Inferior parietal cortex (tissue), 1 donor: ENCODE data around the gene RPL39L.

Experiments used
- DNase-seq: peaks from one replicate; pipeline ENCODE4 v3.0.0-alpha.2; 2016; ENCODE audit errors: extremely low spot score

RPL39L gene

DNA sequence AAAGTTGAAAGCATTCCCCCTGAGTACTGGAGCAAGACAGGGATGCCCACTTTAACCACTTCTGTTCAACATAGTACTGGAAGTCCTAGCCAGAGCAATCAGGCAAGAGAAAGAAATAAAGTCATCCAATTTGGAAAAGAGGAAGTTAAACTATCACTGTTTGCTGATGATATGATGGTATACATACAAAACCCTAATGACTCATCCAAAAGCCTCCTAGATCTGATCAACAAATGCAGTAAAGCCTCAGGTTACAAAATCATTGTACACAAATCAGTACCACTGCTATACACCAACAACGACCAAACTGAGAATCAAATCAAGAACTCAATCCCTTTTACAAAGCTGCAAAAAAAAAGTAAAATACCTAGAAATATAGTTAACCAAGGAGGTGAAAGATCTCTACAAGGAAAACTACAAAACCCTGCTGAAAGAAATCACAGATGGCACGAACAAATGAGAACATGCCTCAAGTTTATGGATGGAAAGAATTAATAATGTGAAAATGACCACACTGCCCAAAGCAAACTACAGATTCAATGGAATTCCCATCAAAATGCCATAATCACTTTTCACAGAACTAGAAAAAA is 40.3 kb downstream of the RPL39L start:
- DNase-seq = no peak

DNA sequence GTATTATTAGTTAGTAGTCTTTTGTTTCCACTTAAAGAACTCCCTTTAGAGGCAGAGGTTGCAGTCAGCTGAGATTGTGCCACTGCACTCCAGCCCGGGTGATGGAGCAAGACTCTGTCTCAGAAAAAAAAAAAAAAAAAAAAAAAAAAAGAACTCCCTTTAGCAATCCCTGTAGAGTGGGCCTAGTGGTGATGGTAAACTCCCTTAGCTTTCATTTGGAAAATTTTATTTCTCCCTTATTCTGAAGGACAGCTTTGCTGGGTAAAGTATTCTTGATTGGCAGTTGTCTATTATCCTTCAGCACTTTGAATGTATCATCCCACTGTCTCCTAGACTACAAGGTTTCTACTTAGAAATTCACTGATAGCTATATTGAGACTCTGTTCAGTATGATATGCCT is 46.0 kb downstream of the RPL39L start:
- DNase-seq = no peak

DNA sequence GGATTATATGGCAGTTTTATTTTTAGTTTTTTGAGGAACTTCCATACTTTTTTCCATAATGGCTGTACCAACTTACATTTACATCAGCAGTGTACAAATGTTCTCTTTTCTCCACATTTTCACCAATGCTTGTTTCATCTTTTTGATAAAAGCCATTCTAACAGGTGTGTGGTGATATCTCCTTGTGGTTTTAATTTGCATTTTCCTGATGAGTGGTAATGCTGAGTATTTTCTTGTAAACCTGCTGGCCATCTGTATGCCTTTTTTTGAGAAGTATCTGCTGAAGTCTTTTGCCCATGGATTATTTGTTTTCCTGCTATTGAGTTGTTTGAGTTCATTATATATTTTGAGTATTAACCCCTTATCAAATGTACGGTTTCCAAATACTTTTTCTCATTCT is 50.6 kb downstream of the RPL39L start:
- no peak for DNase-seq

DNA sequence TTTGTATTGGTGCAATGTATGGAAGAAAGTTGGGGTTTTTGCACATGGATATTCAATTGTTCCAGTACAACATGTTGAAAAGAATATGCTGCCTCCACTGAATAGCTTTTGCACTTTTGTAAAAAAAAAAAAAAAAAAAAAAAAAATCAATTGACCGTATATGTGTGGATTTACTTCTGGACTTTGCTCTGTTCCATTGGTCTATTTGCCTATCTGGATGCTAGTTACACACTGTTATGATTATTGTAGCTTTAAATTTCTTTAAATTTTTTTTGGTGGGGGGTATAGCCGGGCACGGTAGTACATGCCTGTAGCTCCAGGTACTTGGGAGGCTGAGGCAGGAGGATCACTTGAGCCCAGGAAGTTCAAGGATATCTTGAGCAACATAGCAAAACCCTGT is 52.5 kb downstream of the RPL39L start:
- no peak for DNase-seq

DNA sequence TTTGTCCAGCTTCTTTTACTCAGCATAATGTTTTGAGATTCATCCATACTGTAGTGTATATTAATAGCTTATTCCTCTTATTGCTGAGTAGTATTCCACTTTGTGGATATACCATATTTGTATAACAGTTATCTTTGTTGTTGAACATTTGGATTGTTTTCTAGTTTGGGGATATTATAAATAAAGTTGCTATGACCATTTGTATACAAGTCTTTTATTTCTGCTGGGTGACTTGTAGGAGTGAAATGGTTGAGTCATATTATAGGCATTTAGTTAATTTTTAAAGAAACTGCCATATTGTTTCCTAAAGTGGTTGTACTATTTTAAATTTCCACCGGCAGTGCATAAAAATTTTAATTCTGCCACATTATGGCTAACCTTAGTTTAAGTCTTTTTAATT is 53.4 kb downstream of the RPL39L start:
- no peak for DNase-seq

DNA sequence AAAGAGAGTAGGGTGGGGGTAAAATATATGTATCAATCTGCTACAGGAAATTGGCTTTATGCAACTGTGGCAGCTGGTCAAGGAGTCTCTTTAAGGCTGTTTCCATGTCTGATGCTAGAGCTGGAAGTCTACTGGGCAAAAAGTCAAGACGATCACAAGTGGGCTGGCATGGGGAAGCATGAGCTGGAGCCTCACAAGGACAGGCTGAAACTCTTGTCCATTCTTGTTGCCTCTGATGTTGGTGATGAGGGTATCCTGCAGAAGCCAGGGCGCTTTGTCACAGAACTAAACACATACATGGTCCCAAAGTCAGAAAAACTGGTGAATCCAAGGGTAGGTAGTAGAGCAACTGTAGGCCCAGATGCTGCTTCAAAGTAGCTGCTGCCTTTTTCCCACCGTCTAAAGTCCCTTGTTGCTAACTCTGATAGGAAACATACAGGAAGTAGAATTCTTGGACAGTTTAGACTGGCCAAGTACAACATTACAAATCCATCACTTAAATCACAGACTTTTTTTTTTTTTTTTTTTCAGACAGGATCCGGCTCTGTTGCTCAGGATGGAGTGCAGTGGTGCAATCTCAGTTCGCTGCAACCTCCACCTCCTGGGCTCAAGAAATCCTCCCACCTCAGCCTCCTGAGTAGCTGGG is 54.2 kb downstream of the RPL39L start:
- DNase-seq = no peak

DNA sequence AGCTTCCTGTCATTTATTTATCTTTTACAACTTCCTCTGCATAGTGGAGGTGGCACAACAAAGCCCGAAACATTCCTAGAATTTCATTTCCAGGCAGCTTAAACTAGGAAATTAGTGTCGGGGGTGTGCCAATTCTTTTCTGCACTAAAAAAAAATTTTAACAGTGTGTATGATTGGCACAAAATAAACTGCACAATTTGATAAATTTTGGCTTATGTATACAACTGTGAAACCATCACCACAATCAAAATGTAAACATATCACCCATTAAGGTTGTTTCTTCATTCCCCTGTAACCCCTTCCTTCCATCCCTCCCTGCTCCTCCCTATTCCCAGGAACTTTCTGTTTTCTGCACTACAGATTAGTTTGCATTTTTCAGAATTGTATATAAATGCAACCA is 54.7 kb downstream of the RPL39L start:
- DNase-seq = no peak

DNA sequence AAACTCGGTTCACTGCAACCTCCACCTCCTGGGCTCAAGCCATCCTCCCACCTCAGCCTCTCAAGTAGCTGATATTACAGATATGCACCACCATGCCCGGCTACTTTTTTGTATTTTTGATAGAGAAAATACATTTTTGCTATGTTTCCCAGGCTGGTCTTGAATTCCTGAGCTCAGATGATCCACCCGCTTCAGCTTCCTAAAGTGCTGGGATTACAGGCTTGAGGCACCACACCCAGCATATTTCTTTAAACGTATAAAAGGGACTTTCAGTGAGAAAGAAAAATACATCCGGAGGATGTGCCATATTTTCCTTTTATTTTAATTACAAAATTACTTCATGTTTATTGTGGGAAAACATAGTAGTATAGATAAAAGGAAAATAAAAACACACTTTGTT is 55.2 kb downstream of the RPL39L start:
- no peak for DNase-seq

DNA sequence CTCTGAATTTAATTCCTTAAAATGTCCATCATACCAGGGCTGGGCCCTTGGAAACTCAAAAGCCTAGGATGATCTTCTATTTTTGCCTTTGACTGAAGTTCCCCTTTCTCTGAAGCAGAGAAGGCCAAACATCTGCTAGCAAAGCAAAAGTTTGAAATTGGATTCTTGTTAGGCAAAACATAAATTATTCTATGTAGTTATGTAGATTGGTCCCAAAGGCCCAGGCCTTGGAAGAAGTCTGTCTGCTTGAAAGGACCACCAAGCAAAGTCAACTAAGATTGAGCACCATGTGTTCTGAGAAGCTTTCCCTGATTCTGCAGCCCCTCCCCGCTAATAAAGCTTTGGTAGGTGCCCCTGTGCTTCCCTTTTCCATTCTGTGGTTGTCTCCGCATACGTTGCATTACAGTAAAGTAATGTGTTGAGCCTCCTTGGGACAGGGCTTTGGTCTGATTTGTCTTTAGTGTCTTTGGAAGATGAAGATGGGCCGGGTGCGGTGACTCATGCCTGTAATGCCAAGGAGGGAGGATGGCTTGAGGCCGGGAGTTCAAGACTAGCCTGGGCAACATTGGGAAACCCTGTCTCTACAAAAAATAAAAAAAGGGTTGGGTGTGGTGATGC is 56.4 kb downstream of the RPL39L start:
- no peak for DNase-seq

DNA sequence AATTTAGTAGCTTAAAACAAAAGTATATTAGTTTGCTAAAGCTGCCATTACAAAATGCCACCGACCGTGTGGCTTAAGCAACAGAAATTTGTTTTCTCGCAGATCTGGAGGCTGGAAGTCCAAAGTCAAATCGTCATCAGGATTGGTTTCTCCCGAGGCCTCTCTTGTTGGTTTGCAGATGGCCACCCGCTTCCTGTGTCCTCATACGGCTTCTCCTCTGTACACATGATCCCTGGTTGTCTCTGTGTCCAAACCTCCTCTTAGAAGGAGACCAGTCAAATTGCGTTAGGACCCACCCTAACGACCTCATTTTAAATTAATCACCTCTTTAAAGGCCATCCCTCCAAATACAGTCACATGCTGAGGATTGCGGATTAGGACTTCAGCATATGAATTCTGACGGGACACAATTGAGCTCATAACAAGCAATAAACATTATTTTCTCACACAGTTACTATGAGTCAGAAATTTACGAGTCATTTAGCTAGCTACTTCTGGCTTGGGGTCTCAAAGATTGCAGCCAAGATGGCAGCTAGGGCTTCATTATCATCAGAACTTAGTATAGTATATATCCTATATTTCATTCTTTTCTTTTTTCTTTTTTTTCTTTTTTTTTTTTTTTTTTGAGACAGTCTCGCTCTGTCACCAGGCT is 58.4 kb downstream of the RPL39L start:
- no peak for DNase-seq

DNA sequence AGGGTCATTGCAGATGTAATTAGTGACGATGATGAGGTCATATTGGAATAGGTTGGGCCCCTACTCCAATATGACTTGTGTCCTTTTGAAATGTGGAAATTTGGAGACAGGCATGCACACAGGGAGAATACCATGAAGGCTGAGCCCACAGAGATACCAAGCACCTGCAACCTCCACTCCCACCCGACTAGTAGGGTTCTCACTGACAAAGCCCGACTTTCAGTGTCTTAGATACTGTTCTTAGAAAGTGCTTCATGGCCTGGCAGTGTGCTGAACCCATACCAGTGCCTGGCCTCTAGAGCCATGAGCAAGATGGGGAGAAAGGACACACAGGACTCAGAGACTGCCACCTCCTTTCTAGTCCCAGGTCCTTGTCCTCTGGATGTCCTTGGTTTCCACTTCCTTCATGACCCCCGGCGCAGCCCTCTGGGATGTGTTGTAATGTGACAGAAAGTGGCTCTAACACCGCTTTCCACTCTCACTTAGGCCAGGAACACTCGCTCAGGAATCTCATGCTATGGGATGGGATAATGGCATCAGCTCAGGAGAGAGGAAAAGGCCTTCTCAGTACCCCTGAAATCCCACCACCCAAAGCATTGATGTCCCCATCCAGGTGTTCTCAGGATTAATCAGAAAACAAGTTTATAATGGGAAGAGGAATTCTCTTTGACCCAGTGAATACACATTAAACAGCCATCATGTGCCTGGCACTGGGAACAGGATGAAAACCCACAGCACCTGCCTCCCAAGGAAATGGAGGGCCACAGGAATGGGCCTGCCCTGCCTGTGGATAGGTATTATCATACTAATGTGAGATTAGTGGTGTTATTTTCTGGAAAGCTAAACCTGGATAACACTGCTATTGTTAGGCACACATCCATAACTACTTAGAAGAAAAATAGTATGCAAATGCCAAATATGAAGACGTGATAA is 59.9 kb downstream of the RPL39L start:
- DNase-seq = no peak

DNA sequence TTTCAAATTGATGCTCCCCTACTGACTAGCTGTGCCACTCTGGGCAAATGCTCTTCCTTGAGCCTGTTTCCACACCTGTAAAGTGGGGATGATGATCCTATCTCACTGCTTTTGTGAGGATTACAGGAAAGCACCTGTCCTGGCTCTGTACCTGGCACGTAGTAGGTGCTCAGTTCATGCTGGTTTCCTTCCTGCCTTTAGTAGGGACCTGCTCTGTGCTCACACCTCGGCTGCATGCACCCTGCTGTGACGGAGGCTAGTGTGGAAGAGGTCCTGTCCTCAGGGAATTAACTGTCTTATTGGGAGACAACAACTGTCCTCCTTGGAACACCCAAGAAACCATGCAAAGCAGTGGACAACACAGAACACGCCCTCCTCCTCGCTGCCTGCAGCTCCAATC is 61.8 kb downstream of the RPL39L start:
- DNase-seq = no peak

DNA sequence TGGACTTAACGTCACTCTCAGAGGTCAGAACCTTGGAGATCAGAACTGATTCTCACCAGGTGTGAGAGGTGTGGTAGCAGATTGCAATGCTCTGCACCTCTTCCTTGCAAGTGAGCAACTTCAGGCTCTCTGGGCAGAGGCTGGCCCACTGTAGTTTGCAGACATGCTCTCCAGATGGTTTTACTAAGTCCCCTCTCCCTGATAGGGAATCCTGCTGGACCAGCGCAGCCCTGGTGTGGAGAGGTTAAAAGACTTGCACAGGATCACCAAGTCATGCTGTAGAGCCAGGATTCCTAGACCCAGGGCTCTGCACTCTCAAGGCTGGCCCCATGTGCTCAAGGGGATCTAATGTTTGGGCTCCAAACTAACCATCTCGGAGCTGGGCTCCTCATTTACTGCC is 62.2 kb downstream of the RPL39L start:
- DNase-seq = no peak

DNA sequence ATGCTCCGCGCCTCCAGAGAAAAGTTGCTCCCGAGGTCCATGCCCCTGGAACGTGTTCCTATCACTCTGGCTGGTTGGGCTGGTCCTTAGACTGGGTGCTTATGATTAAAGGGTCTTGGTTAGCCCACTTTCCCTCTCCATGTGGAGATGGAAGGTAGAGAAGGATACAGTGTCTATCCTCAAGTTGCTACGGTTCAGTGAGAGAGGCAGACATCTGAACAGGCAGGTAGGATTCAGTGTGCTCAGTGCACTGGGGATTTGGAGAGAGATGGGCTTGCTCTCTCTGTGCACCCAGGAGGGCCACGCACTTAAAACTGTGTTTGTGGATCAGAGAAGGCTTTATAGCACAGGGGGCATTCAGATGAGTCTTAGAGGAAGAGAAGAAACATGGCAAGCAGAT is 63.0 kb downstream of the RPL39L start:
- DNase-seq = no peak

DNA sequence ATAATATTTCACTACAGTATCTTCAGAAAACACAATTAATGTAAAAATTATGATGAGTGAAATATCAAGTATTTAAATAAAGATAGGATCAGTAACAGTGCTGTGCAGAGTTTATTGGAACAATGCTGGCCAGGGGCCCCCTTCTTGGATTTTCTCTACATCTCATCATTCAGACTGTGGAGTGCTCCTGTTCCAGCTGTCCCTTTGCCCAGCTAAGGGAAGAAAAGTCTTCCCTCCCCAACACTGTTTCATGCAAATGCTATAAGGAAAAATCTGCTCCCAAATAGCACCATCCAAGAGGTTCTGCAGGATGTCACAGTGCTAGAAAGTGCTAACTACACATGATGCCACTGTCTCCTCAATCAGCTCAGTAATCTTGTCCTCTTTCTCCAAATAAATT is 64.5 kb downstream of the RPL39L start:
- no peak for DNase-seq

DNA sequence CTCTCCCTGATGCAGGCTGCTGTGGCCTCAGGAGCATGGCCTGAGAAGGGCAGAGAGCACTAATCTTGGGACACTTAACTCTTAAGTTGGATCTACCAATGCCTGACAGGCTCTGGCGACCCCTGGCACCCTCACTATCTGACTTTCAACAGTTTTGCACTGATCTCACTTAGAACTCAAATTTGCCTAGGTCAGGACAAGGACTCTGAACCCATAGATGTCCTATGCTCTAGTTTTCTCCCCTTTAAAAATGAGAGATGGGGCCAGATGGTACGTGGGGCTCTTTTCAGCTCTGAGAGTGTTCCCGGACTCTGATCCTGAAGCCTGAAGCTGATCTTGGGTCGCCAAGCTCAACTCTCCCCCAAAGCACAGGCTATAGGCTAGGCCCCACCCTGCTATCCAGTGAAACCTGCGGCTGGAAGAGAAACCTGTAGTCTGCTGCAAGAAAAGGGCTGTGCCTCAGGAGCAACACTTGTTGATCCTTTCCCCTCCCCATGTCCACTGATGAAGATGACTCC is 65.7 kb downstream of the RPL39L start:
- no peak for DNase-seq

DNA sequence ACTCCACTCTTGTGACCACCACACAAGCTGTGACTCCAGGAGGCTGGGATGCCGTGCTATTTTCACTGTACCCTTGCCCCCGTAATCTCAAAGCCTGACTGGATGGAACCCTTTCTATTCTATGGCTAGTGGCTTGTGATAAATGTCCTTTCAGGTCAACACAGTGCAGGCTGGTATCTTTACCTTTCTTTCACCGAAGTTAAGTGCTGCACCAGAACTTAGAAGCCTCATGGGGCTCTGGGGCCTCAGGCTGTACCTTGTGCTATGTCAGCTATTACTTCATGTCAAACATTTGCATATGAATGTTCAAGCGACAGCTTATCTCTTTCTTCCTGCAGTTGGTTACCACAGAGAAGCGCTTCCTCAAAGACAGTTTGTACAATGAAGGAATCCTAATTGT is 66.8 kb downstream of the RPL39L start:
- DNase-seq = no peak

DNA sequence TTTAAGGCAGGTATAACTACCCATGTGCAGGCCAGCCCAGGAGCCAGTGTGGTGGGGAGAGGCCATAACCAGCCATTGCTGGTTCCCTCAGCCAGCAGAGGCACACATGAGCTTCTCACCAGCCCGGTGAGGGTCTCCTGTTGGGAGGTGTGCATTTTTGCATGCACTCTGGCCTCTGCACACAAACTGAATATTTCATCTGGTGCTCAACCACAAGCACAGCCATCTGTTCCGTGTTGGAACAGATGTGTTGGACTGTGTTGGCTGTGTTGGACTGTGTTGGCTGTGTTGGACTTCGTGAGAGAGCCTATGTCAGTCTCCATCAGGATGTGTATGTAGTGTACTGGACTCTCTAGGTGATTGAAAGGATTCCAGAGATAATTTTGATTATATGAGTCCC is 67.2 kb downstream of the RPL39L start:
- no peak for DNase-seq
